AG09319 (cell line): ENCODE results near the gene MCF2L.

Source experiments
- DNase-seq: peaks from one replicate; pipeline ENCODE4 v3.0.0-alpha.2; 2010; ENCODE audit warnings: low read depth; ENCODE audit errors: extremely low read depth
- CTCF ChIP-seq: IDR thresholded peaks from 2 replicates; pipeline ENCODE4 v1.5.1; 2011; ENCODE audit warnings: low read depth, mild to moderate bottlenecking, inconsistent platforms, low read length, moderate library complexity

MCF2L gene

GRCh38 chr13:113119166-113119821, 150.3 kb downstream of the MCF2L start:
- DNase-seq = no peak
- no peak for TF ChIP-seq CTCF

GRCh38 chr13:113119822-113120189, 150.8 kb downstream of the MCF2L start:
- DNase-seq = no peak
- TF ChIP-seq CTCF = no peak

GRCh38 chr13:113120300-113121182, 151.5 kb downstream of the MCF2L start:
- TF ChIP-seq CTCF = no peak
- no peak for DNase-seq

GRCh38 chr13:113121183-113121927, 152.3 kb downstream of the MCF2L start:
- no peak for DNase-seq
- TF ChIP-seq CTCF = no peak

- TF ChIP-seq CTCF = no peak
- no peak for DNase-seq
Observed at GRCh38 chr13:113121928-113122471, 153.0 kb downstream of the MCF2L start.

GRCh38 chr13:113122550-113123225, 153.7 kb downstream of the MCF2L start, which contains the start of gene F10:
Gene F10 (plus strand): TSS chr13:113122799. CDS start chr13:113122856, 57 bp downstream.
- TF ChIP-seq CTCF = no peak
- peak; percentile 68 for DNase-seq
